Stimulated activated CD8-positive, alpha-beta memory T cell treated with anti-CD3 and anti-CD28 coated beads, Interleukin-12 subunit alpha, Interleukin-12 subunit beta, amount 100 ng/mL, for 1 hour (primary cell): ENCODE results near the gene OCA2.

ENCODE experiments used
- DNase-seq: peaks from one replicate; pipeline ENCODE4 v3.0.0-alpha.2; 2020; ENCODE audit warnings: low read depth

Gene OCA2

DNA sequence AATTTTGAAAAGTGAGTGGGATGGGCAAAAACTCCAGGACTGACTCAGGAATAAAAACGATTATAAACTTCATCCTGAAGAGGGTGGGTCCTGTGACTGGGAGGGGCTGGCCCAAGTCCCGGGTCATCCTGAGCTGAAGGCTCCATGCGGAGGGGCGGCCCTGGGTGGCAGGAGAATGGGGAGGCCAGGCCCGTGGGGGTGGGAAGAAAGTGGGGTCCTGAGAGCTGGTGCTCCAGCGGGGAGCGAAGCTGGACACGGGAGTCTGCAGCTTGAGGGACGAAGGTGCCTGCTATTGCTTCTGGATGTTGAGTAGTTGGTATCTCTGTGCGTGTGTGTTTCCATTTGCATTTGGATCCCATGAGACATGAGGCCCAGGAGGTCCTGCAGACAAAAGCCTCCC lies 4.7 kb upstream of the OCA2 start:
- no peak for DNase-seq

DNA sequence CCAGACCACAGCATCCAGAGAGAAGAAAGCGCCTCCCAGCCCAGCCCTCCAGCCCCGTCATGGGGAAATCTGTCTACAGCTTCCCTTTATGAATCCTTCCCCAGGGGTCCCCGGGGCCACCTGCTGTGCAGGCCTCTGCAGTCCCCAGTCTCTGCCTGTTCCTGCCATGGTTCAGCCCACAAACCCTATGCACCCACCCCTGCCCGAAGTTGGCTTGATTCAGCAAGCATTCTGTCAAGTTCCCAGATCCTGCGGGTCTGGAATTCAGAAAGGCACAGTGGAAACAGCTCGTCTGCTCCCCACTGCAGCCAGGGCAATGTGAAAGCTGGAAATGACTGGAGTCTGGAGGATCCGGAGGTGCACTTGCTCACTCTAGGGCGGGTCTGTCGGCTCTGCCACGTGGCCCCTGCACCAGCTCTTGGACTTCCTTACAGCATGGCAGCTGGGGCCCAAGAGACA lies 2.9 kb upstream of the OCA2 start:
- no peak for DNase-seq

DNA sequence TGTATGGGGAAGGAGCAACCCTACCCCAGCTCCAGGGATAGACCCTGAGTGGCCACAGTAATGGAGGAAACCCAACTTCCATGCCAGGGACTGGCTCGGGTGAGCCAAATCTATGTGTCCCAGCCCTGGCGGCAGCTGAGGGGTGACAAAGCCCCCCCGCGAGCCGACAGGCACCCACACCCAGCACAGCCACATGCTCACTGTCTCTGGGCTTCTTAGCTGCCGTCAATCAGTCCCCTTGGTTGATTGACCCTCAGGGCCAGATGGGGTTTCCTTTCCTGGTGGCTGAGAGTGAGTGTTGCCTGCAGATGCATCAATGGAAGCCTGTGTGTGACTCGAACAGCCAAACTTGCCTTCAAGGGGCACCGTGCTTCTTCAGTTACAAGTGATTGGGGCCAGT lies 2.1 kb upstream of the OCA2 start:
- DNase-seq = no peak

DNA sequence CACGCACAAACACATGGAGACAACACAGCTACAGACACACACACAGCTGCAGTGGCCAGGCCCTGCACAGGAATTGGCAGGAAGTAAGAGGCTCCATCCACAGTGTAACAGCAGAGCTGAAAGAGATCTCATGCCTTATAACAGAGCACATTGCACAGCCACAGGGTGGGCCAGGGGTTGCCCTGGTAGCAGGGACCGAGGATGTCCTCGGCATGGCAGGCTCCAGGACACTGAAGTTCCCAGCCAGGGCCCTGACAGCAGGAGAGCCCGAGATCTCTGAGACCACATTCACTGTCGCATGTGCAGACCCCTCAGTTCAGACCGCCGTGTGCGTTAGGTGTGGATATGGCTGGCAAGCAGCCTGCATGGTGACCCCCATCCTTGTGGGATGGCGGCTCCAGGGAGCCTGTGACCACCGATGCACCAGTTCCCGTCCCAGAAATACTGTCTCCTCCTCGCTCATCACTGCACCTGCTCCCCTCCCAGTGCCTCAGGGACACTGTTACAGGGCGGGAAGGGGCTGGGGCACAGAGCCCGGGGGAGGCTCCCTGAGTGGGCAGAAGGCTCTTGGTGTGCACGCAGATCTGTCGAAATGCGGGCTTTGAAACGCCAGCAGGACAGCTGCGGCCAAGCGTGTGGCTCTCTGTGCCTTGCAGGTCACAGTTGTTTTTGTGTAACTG lies 1.5 kb upstream of the OCA2 start:
- no peak for DNase-seq

DNA sequence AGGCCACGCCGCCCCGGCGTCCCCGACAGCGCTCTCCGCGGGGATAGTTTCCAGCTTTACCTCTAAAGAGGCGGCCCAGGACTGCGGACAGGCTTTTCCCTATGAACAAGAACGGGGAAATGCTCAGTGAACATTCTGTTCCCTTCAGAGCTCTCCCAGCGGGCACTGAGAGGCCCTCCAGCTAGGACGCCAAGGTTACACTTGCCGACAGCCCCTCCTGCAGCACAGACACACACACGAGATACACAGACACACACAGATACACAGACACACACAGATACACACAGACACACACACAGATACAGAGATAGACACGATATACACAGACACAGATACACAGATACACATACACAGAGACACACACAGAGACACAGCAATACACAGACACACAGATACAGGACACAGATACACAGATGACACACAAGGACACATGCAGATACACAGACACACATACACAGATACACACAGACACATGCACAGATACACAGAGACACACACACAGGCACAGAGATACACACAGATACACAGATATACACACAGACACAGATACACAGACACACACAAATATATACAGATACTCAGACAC lies 533 bp upstream of the OCA2 start:
- no peak for DNase-seq

DNA sequence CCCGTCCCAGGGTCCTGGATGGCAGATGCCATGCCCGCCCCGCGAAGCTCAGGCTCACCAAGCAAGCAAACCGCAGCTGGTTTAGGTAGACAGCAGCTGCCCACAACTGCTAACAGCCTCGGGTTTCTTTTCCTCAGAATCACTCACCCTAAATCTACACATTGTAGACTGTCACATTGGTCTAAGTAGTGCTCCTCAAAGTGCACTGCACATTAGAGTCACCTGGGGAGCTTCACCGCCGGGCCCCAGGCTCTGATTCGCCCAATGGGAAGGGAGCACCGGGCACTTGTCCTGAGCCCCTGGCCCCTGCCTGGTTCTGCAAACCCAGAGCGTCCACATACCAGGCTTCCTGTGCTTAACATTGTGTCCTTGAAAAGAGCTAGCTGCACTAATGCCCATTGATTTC lies 752 bp downstream of the OCA2 start:
- no peak for DNase-seq

DNA sequence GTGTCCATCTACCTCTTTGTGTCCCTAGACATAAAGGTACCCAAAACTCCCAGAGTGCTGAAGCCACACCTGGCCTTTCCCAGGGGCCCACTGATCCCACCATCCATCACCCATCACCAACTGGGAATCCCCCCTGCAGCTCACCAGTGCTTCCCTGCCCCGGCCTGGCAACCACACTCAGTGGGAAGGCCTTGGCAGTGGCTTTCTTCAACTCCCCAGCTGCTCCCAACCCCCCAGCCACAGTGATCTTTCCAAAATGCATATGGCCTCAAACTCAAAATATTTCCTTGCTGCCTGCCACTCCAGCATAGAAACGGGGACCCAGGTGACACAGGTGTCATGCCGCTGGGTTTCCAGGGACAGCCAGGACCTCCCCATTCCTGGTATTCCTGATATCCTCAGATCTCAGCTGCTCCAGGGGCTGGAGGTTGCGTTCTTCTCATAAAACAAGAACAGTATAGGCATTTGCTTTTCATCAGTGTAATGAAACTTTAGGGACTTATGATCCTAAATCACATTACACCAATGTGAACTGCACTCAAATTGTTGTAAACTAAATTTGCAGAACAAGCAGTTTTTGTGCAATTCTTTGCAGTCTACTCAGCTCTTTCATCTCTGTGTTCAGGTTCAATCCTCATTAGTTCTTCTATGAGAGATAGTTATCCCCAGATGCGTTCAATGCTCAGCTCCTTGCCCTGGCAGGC lies 1.3 kb downstream of the OCA2 start:
- no peak for DNase-seq

DNA sequence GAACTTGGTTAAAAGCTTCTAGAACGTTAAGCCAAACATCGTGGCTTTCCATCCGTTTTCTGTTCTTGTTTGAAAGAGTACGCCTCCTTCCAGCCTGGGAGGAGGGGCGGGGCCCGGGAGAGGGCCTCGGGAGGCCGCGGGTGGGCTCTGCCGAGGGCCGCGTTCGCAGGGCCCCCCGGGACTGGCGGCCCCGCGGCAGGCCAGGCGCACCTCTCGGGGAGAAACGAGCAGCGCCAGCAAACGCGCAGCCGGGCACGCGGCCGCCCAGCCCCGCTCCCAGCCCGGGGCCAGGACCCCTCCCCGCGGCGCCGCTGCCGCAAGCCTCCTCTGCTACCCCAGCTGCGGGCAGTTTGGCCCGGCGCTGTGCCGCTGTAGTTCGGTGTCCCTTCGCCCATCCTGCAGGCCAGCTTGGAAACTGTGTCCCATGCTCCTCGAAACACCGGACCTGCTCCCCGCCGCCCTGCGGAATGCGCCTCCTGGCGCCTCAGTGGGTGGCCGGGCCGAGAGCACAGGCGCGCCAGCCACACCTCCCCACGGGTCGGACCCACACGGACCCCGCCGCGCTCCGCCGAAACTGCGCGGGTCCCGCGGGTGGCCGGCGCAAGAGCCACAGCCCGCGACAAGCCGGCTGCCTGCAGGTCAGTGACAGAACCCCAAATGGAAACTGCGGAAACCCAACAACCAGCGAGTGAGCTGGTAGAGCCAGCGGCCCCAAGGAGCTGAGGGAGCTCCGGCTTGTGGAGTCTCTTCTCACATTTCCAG lies 2.3 kb downstream of the OCA2 start:
- DNase-seq = no peak

DNA sequence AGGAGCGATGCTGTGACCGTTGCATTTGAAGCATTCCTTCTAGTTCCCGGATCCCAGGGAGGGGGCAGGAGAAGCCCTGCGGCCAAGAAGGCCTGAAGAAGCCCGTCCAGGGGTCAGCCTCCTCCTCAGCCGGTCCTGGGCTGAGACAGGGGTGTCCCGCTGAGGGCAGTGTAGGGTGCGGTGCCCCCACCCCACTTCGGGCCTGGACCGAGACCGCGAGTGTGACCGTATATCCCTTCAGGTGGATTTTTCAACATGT lies 2.8 kb downstream of the OCA2 start:
- DNase-seq = no peak

DNA sequence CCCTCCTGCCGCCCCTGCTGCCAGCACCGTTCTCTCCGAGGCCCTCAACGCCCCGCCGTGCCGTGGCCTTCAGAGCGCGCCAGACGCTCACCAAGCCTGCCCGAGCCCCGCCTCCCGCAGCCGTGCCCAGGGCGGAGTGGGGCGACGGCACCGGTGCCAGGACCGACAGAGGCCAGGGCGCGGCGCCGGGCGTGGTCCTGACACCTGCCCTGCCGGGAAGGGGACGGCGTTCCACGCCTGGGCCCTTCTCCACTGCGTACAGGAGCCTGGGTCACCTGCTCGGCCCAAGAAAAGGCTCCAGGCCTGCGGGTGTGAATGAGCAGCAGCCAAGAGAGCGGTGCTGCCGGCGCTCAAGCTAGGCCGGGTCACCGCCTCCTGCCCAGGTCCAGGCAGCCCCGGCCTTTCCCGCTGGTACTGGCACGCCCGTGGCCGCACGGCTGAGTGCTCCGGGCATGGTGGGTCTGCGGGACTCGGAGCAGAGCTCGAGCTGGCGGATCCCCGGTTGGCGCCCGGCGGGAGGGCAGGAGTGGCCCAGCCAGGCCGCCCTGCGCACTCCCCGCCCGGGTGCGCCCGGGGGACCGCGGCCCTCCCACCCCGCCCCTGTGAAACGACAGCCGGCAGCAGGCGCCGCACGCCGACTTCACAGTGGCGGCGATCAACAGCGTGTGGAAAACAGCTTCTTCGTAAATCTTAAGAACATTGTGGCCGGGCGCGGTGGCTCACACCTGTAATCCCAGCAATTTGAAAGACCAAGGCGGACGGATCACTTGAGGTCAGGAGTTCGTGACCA lies 4.2 kb downstream of the OCA2 start:
- no peak for DNase-seq

DNA sequence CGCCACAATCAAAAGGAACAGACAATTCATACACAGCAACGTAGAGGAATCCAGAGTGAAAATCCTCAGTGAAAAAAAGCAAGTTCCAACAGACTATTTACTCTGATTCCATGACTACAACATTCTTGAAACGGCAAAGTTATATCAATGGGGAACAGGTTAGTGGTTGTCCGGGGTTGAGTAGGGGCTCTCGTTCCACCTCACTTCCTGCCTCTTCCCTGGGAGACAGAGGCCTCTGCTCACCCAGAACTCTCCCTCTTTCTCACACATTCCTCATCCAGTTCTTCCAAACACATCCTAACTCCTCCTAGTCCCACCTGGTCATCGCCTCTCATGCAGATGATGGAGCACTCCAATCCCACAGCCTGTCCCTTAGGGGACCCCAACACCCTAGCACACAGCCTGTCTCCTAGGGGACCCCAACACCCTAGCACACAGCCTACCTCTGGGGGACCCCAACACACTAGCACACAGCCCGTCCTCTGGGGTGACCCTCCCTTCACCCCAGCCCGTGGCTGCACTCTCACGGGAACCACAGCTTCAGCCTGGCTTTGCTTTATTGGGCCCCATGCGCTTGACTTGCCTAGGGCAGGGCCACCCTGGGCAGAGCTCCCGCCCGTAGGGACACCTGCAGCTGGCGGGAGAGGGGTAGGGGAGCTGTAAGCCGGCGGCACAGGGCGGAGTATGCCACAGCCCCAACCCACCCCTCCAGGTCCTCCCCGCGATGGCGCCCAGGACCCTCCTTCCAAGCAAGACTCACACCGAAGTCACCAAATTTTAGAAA lies 5.2 kb downstream of the OCA2 start:
- DNase-seq = no peak

DNA sequence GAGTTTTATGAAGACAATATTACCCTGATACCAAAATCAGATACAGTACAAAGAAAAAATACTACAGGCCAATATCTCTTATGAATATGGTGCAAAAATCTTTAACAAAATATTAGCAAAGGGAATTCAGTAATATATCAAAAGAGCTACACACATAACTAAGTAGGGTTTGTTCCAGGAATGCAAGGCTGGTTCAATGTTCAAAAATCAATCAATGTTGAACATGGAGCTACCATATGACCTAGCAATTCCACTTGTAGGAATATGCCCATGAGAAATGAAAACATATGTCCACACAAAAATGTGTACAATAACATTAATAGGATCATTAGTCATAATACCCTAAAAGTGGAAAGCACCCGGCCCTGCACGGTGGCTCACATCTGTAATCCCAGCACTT lies 7.8 kb downstream of the OCA2 start:
- no peak for DNase-seq

DNA sequence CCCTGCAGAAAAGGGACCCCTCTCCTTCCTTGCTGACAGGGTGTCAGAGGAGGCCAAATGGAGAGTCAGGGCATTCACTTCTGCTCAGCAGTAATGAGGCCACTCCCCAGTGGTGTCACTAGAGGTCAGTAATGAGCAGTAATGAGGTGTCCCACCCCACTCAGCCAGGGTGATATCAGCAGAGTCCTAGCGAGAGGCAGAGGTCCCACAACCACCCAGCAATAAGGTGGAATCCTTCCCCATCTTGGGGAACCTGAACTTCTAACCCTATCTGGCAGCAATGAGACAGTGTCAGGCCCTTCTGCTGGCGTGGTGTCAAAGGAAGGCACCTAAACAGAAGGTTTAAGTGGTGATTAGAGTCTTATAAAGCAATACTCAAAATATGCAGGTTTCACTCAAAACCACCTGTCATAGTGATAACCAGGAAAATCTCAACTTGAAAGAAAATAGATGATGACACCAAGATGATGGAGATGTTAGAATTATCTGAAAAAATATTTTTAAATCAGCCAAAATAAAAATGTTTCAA lies 12.9 kb downstream of the OCA2 start:
- DNase-seq = peak; percentile 47

DNA sequence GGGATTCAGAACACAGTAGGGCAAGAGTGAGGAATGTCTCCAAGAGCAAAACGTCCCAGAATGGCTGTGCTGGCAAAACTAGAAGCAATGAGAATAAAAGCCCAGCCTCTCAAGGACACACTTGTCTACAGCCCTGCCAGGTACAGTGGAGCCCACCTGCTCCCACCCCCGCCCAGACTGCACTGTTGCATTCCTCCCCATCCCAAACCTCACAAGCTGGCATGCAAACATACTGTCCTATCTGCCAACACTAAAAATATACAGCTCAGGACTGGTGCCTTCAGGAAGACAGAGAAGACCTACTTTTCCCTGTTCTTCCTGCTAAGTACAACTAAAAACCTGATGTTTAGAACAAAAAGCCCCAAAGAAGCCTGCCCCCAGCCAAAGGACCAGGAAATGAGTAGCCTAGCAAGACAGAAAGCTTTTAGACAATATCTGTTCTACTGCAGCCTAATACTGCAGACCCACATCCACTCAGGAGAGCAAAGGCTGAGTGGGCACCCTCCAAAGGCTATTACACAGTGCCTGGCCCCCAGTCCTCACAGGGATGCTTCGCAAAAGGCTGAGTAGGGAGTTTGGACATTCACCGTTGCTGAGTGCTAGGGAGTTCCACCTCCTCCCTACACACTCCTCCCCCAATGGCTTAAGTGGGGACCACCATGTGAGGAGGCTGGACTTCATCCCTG lies 13.5 kb downstream of the OCA2 start:
- no peak for DNase-seq

DNA sequence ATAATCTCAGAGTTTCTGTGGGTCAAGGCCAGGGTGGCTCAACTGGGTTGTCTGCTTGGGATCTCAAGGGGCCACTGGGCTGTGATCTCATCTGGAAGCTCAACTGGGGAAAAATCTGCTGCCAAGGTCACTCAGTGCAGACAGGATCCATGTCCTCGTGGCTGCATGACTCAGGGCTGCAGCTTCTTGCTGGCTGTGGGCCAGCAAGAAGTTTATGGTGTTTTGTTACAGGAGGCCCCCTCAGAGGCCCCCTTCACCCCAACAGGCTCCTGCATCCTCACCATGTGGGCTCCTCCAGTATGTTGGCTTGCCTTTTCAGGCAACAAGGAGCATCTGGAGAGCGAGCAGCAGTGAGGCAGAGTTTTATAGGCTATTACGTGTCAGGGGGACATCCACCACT lies 14.6 kb downstream of the OCA2 start:
- no peak for DNase-seq

DNA sequence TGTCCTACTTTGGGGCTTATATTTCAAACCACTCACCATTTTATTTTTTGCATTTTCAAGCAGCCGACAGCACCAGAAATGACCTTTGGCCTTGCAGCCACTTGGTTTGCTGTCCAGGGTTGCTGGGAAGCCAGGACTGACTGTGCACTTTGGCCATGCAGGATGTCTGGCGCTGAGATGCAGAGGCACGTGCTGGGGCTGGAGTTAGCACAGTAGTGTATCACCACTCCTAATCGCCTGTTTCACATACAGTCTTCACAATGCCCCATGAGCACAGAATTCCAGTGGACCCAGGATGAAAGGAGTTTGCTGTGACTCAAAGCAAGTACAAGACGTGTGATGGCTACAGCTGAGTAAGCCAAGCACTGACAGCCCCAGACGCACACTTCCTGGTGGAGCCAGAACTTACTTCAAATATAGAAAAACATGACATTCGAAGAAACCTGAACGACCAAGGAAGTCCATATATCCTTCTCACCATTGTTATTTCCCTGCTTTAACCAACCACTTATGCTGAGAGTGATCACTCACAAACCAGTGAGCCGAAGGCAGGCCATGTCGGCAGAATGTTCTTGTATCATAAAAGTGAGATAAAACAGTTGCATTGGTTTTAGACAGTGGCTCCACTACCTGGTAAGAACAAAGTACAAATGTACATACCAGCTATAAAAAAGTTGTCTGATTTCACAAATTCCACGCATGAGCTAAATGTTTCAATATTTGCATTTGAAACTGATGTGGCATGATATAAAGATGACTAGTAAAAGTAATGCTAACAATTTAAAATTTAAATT lies 16.0 kb downstream of the OCA2 start:
- DNase-seq = no peak

DNA sequence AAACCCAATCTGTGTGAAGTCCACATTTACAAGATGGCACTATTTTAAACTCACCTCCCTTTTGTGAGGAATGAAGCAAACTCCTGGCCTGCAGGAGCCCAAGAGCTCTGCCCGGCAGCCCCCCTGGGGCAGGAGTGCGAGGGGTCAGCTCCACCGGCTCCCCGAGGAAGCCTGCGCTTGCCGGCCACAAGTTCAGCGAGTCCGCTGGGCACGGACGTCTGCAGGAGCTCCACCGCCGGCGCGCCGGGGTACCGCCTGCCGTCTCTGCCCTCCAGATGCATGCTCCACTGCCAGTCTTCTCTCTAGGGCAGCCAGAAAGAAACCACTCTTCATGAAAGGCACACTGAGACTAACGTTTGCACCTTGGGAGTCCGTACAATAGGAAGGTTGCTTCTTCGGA lies 17.5 kb downstream of the OCA2 start:
- no peak for DNase-seq

DNA sequence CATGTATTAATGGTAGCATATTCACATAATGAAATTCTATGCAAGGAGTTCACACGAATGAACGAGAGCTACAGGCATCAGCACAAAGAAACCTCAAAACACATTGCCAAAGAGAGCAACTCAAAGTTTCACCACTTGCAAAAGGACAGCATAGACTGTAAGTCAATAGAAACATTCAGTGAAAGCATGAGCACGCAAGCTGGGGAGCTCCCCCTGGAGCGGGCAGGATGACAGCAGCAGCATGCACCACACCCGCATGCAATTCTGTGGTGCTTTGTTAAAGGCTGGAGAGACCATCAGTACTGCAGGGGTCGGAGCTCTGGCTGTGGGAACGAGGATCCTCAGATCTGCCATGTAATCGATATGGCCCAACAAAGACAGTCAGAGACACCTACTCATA lies 18.7 kb downstream of the OCA2 start:
- no peak for DNase-seq

DNA sequence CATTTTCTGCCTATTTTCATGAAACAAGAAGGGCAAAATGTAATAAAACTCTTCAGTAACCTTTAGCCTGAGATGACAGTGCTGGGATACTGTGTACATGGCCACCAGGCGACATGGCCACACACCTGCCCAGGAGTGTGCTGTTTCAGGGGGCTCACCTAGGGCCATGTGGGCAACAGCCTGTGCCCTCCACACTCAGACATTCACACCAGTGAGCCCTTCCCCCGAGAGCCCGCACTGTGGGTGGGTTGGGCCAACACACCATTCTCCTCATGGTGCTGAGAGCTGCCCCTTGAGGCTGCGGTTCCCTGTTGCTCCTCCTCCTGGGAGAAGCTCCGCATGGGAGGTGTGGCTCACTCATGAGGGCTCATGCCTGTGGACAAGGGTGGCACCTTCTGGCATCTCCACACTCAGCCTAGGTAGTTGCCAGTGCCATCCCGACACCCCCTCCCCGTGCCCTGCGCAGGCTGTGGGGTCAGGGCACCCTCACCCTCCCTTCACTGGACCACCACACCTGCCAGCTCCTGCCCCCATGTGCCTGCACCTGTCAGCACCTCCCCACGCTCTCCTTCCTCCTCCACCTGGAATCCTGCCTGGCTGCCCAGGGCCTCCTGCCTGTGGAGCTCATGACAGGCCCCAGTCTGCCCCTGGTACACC lies 19.7 kb downstream of the OCA2 start:
- DNase-seq = no peak
